NCI-H2029 treated with DMSO at 0.1 percent for 48 hours (cell line): ENCODE results near the gene TPRN.

Experiments
- DNase-seq: peaks from one replicate; lab custom pipeline; 2025; lab: John Stamatoyannopoulos, UW

The TPRN gene

DNA sequence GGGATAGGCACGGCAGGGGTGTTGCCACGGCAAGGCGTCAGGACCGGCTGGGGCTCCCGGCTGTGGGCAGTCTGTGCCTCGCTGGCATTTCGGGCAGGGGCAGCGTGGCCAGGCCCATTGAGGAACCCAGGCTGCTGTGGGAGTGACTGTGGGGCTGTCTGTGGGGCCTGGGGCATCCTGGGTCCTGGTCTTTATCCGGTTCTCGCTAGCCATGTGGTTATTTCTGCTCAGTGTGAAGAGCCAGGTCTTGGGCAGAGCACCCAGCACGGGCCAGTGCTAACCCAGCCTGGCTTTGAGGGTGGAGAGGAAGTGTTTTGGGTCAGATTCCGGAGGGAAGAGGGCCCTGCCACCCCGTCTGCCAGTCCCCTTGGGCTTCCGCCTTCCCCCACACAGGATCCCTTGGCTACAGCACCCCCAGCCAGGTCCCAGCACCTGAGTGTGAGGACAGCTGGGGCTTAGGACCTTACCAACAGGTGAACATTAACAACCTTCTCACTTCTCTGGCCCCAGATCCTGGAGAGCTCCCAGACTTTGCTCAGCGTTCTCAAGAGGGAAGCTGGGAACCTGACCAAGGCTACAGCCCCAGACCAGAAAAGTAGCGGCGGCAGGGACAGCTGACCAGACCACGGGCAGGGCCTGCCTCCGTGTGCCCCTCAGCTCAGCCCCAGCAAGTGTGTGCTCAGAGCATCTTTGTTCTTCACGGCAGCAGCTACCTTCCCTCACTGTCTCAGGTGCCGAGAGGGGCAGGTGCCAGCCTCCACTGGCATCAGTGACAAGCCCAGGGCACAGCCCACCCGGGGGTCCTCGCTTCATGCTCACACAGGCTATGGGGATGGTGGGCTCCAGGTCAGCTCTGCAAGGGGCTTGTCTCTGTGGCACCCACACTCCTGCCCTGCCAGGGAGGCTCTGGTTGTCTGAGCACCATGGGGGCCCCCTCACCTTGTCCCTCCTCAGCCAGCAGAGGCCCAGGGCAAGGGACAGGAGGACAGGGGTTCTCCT is 10.9 kb downstream of the TPRN start:
- DNase-seq = no peak

DNA sequence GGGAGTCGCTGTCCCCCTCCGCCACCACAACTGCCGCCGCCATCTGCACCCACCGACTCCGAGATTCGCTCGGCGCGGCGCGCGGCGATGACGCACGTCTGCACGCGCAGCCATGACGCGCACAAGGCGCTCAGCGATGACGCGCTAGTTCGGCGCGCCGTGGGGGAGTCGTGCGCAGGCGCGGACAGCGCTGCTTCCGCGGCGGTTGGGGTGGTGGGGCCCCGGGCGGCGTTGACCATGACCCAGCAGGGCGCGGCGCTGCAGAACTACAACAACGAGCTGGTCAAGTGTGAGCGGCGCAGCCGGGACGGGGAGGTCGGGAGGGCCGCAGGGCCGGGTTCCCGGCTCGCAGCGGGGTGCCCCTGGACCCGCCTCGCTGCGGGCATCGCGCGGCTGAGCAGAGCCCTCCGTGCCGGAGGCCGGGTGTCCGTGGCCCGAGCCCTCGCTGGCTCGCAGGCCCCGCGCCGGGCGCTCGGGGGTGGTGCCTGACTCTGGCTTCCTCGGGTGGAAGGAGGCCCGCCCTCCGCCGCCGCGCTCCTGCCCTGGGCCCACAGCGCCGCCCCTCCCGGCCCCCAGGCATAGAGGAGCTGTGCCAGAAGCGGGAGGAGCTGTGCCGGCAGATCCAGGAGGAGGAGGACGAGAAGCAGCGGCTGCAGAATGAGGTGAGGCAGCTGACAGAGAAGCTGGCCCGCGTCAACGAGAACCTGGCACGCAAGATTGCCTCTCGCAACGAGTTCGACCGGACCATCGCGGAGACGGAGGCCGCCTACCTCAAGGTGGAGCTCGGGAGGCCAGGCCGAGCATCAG is 11.8 kb downstream of the TPRN start, which contains the start of the genes ANAPC2 and SSNA1:
Gene ANAPC2 (minus strand): TSS at position 71 of the 807 bp plus-strand sequence. CDS start 28 bp downstream, at position 43.
Gene SSNA1 (plus strand): TSS at position 187 of the 807 bp plus-strand sequence. CDS start 51 bp downstream, at position 238.
- DNase-seq = peak; percentile 46

DNA sequence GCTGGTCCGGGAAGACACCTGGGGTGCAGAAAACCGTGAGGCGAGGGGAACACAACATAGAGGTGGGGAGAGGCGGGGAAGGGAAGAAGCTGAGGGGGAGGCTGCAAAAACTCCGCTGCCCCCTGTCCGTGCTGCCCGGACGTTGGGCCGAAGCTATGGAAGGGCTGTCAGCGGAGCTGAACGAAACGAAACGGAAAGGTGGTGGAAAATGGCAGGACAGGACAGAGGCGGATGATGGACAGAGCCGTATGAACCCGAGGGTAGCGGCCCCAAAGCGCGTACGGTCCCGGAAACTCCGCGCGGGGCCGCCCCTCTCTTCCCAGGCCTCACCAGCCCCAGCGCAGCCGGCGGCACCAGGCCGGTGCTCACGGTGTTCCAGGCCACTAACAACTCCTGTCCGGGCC is 12.5 kb downstream of the TPRN start:
- DNase-seq = no peak

DNA sequence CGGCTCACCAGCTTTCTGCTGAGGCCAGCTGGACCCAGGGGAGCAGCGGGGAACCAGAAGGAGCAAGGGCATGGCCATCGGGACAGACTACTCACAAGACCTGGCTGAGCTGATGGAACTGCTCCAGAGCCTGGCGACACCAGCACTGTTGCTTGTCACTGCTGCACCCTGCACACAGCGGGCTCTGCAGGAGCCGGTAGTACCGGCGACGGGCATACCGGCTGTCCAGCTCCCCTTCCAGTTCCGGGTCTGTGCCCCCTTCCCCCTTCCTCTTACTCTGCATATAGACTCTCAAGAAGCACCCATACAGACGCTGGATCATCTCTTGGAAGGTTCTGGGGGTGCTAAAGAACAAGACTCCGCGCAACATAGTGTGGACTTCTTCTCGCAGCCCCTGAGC is 13.2 kb downstream of the TPRN start:
- DNase-seq = no peak

DNA sequence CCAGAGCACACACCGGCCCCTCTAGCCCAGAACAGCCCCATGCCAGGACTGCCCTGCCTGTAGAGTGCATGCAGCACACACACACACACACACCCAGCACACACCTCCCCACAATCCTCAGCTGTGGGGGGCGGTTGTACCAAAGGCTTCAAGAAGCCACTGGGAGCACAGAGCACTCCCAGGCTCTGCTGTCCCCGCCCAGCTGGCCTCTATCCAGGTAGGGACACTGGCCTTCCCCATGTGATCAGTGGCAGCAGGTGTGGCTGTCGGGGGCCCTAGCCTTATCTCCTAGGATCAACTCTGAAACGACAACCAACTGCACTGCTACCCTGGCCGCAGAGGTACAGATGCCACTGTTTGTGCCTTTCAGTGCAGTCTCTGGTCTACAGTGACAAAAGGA is 14.2 kb downstream of the TPRN start:
- no peak for DNase-seq

DNA sequence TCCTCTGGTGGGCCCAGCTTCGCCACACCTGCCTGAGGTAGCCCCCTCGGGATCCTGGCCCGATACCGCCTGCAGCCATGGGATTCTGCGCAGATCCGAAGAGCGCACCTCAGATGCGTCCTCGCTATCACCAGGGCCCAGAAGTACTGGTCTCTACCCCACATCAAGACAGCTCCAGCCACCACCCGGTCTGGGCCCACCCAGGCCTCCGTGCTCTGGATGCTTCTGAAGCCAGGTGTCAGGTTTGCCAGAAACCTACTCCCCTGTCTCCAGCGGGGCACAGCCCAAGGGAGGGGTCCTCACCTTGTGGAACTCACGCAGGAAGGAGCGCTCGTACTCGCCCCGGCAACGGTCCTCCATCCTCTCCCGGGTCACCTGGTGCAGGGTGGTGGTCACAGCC is 14.6 kb downstream of the TPRN start:
- no peak for DNase-seq

DNA sequence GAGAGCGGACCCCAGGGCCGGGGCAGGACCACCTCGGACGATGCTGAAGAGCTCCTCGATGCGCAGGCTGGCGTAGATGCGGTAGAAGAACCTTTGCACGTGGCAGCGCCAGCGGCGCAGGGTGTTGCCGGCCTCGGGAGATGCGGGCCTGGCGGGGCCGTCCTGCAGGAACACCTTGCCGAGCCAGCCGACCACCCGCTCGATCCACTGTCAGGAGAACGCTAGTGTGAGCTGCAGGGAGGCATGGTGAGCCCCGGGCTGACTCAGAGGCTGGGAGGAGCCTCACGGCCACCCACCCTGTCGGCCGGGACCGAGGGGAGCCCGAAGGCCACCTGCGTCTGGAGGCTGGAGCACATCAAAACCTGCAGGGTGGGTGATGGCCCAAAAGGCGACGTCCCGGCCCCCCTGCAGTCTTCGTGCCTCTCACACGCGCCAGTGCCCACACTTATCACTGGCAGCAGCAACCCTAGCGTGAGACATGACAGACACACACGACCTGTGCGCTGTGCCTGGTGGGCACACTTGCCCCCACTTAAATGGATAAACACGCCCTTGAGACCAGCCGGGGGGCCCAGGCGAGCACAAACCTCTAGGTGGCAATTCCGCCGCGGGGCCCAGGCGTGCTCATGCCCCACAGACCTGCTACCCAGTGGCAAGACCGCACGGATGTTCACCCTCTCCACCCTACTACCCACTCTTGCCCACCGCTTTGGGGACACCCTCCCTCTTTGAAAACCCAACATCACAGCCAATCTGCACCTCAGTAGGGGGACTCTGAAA is 15.5 kb downstream of the TPRN start:
- no peak for DNase-seq

DNA sequence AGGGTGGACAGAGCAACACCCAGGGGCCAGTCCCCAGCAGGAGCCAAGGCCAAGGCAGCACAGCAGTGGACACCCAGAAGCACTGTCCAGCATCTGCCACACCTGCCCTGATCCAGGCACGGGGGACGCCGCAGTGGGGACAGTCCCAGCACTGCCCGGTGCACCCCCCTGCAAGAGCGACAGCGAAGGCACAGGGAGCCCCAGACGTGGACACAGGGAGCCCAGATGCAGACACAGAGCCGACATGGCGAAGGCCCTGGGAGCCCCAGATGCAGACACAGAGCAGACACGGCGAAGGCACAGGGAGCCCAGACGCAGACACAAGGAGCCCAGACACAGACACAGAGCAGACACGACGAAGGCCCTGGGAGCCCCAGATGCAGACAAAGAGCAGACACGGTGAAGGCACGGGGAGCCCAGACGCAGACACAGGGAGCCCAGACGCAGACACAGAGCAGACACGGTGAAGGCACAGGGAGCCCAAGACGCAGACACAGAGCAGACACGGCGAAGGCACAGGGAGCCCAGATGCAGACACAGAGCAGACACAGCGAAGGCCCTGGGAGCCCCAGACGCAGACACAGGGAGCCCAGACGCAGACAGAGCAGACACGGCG is 16.5 kb downstream of the TPRN start:
- no peak for DNase-seq

DNA sequence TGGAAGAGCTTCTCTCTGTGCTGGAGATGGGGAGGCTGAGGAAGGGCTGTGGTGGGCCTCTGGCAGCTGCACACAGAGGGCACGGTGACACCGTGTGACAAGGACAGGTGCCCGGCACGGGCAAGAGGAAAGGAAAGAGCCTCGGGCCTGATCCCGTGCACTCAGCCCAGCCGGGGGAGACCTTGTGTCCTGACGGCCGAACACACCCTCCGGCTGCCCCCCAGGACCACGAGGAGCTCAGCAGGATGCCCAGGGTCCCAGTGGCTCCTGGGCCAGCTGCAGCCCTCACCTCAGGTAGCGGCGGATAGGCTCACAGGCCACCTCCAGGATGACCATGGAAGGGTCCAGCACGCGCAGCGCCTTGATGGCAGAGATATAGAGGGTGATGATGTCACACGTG is 17.7 kb downstream of the TPRN start:
- DNase-seq = no peak

DNA sequence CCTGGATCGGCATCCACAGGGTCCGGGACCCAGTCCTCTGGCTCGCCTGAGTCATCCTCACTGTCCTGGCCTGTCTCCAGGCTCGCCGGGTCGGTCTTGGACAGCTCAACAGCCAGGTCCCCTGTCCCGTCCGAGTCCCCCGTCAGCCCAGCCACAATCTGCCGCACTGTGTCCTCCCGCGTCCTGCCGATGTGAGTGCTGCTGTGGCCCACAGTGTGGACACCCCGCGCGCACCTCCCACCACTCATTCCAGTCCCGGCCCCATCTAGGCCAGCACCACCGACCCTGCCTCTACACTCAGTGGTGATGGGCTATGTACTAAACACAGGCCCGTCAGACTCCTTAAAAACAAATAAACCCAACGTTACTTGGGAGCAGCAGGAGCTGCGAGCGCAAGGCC is 18.9 kb downstream of the TPRN start:
- DNase-seq = no peak

DNA sequence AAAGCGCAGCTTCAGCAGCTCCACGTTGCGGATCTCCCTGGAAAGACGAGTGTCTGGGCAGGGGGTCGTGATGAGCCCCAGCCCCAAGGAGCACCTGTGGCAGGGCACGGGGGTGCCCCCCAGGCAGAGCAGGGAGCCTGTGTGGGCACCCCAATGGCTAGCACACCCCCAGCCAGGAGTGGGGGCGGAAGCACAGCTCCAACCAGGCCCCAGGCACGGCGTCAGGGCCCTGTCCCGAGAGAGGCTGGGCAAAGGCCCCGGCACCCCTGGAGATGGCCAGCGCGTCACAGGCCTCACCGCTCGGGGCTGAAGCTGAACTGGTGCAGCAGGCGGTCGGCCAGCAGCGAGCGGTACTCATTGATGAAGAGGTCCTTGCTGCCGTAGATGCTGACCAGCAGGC is 20.1 kb downstream of the TPRN start:
- DNase-seq = no peak

DNA sequence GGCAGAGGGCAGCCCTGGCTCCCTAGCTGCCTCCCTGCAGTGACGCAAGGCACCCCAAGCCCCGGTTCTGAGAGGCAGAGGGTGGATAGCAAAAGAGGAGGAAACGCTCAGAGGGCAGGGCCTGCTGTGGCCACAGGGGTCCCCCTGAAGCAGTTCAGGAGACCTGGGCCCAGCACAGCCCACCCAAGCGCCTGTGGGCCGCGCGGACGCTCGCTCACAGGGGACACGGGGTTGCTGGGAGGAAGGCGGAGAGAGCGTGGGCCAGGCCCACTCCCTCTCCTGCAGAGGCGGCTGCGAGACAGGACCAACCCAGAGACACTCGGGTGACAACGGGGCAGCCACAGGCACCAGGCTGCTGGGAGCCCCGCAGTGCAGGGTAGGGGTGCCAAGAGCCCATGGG is 20.8 kb downstream of the TPRN start:
- no peak for DNase-seq

DNA sequence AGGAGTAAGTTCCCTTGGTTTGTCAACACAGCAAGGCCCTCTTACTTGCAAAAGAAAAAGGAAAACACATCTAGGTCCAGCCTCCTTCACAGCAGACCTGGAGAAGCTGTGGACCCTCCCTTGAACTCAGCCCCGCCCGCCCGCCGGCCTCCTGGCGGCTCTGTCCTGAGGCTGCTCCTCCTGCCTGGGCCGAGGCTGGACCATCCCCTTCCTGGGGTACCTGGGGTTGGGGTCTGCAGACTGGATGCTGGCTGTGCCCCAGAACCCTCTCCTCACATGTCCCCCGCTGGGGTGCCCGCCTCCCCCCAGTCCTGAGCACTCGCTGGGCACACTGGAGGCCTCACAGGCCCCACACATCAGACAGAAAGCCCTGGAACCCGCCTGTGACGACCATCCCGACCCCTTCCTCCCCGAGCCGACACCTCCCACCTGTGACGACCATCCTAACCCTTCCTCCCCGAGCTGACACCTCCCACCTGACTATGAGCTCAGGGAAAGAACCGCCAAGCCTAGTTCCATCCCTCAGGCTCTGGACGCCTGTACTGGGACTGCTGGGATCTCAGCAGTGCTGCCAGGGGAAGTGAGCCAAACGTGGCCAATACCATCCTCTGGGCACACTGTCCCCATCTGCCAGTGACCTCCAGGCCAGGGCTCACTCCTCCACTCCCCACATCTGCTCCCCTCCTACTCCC is 21.5 kb downstream of the TPRN start:
- no peak for DNase-seq

DNA sequence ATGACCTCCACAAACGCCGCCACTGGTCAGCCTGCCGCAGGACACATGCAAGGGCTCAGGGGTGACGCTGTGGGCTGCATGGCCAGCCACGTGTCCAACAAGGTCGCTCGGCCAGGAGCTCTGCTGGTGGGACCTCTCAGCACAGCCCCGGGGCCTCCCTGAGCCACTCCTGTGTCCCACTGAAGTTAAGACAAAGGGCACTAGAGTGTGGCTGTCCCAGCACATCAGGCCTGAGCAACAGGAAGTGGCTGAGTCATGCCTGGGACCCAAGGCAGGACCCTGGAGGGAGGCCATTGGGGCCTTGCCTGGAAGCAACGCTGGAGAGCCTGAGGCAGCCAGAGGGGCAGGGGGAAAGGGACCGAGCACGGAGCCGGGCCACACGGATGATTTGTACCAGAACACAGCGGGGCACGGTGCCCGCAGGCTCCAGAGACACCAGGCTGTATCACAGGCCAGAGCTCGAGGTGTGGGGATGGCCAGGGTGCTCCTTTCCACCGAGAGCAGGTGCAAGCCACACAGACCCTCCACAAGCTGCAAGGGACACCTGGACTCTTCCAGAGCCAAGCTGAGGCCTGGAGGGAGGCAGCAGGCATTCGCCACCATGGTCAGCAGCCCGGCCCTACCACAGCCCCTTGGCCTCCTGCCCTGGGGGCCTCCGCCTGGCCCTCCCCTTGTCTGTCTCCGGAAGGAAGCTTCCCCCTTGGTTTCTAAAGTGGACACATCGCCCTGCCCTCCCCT is 22.2 kb downstream of the TPRN start:
- no peak for DNase-seq

DNA sequence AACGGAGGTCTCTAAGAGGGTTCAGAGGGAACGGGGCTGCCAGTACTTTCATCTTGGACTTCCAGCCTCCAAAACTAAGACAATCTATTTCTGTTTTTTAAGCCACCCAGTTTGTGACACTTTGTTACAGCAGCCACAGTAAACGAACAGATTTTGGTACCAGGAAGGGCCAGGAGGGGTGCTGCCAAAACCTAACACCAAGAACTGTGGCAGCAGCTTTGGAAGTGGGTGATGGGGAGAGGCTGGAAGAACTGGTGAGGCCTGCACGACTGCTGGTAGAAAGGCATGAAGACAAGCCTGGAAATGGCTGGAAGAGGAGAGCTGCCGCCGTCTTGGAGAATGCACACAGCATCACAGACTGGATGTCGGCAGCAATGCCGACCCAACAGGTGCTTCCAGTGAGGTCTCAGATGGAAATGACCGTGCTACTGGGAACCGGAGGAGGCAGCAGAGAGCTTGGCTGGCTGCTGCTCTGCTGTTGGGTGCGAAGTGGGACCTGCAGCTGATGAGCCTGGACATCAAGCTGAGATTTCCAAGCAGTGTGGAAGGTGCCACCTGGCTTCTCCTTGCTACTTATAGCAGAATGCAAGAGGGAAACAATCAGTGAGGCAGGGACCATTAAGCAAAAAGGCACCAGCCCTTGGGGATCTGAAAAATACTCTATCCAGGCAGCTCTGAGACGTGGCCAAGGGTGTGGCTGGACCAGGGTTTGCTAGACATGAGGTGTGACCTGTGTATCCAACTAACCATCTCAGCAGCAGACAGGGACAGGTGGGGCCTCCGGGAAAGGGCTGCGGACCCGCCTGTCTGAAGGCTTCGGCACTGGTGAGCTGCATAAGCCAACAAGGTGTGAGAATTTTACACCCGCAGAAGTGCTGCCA is 24.0 kb downstream of the TPRN start:
- DNase-seq = no peak

DNA sequence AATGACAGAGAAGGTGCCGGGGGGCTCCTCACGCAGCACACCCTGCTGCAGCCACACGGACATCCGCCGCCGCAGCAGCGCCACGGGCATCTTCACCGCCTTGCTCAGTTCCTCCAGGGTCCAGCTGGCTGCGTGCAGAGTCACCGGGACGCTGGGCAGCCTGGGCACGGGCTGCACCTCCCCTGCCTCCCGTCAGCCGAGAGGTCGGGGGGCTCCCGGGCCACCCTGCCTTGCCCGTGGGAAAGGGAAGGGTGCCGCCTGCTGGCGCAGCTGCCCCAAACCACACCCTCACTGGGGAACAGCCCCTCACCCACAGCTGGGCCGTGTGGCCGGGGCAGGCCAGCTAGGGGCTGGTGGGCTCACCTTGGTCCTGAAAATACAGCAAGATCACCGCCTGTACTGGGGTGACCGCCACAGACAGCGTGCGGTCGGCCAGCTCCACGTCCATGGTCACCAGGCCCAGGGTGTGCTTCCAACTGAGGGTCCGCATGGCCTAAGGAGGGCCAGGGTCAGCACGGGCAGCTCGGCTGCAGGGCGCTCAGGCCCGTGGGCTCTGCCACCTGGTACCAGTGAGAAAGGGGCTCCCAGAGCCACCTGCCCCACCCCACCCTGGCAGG is 25.1 kb downstream of the TPRN start:
- no peak for DNase-seq

DNA sequence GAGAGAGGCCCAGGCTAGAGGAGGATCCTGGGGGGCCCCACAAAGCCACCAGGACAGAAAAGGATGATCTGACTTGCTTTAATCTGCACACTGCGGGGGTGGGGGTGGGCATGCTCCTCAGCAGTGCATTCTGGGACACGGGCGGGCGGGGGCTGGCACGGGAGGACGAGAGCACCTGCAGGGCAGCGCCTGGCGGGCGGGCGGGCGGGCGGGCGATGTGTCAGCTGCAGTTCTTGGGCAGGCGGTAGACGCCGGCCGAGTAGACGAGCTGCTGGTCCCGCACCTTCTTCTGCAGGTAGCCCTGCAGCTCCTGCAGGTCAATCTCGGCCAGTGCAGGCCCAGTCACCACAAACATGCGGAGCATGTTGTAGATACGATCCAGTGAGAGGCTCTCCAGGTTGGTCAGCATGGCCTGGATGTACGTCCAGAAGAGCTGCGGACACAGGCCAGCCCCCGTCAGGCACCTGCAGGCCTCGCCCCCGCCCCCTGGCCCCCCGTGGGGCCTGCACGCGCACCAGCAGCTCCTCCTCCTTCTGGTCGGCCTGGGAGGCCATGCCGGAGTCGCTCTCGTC is 25.7 kb downstream of the TPRN start:
- no peak for DNase-seq
